Measurements from ENCODE around the gene OXCT1. TPM values are rescaled to one million over a fixed set of nuclear protein-coding genes. Genes with fewer than 3 reads are reported as not detected.
"Not testable (repeated sequence)": the region's sequence is repeated elsewhere in the genome, so short reads cannot be mapped to it uniquely, and the experiment has no call there.

OXCT1 gene
- polyA plus RNA-seq, 1 donor: 12.0 TPM

DNA sequence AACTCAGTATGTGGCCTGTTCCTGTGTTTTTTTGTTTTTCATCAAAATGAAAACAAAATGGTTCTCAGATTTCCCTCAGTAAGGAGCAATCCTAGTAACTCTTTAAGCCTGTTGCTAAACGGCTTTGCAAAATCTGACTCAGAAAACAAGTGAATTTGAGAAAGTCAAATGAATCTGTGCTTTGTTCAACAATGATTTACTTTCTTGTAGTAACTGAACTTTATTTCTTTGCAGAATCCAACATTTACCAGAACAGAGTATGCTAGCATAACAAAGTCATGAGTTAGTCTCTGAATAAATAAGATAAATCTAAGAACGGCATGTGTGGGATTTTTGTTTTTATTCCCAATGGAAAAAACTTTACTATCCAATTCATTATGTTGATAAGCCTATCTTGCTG, 93.8 kb downstream of the OXCT1 start:
- no peak for DNase-seq (ENCODE audit: low read depth)

- DNase-seq (ENCODE audit: low read depth): no peak
Observed at GRCh38 chr5:41773799-41774198, 96.4 kb downstream of the OXCT1 start.

GRCh38 chr5:41772785-41773442, 97.3 kb downstream of the OXCT1 start:
- no peak for DNase-seq (ENCODE audit: low read depth)

DNA sequence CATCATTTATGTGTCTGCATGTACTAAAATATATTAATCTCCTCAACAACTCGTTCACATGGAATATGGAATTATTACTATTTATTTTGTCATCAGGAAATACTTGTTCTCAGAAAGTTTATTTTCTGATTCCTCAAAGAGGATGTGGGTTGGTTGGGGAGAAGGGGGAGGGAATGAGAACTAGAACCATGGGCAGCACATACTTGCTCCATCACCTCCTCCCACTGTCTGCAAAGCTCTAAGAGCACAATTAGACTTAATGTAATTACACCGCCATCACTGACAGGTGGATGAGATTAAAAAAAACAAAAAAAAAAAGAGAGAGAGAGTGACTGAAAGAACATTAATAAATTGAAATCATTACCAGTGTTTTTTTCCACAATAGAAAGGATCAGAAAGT, 98.2 kb downstream of the OXCT1 start:
- no peak for DNase-seq (ENCODE audit: low read depth)

GRCh38 chr5:41770799-41771198, 99.4 kb downstream of the OXCT1 start:
- DNase-seq (ENCODE audit: low read depth): no peak

DNA sequence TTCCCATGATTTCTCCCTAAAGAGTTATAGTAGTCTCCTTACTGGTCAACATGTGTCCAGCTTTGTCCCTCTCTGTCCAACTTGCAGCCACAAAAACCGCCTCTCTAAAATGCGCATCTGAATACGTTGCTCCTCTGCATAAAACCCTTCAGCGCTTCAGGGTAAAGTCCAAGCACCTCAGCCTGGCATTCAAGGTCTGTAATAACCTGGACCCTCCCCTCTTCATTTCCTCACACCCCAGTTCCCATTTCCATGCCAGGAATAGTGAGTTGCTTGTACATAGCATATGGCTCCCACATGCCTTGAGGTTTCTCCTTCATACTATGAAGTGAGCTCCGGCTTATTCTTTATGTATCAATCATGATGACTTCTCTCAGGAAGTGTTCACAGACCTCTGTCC, 101.5 kb downstream of the OXCT1 start:
- no peak for DNase-seq (ENCODE audit: low read depth)

- no peak for DNase-seq (ENCODE audit: low read depth)
Observed at GRCh38 chr5:41764650-41765049, 105.6 kb downstream of the OXCT1 start.

DNA sequence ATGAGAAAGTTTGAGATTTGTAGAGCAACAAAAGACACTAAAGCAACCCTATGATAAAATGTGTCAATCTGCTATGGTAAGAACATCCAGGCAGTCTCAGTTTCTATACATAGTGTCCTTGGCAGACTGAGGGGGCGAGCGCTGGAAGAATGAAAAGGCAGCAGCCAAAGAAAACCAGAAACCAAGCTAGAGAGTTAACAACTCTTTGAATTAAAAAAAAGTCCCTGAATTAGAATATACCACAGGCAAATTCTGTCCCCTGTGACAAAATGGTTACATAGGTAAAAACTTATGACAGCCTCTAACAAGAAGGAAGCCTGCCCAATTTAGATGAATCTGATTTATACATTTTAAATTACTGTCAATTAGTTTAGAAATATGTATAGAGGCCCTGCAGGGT, 106.7 kb downstream of the OXCT1 start:
- DNase-seq (ENCODE audit: low read depth): no peak

GRCh38 chr5:41763081-41763480, 107.1 kb downstream of the OXCT1 start:
- no peak for DNase-seq (ENCODE audit: low read depth)

- DNase-seq (ENCODE audit: low read depth): no peak
Observed at GRCh38 chr5:41762426-41762825, 107.8 kb downstream of the OXCT1 start.

GRCh38 chr5:41761663-41762062, 108.6 kb downstream of the OXCT1 start:
- DNase-seq (ENCODE audit: low read depth): no peak

- DNase-seq (ENCODE audit: low read depth): no peak
Observed at GRCh38 chr5:41755705-41756104, 114.5 kb downstream of the OXCT1 start.

DNA sequence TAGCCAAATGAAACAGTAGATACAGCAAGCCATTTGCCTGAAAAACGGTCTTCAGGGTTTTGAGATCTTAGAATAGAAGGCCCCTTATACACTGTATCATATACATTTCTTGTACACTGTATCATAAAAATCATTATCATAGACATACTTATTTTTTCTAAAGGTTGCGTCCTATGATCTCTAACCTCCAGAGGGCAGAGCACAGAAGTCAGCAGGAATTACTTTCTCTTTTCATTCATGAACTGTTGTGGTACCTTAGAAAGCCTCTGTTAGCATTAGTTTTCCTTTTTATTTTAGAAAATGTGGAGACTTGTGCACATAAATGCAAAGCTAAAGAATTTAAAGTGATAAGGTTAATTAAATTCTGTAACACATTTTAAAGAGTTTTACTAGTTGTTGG, 115.4 kb downstream of the OXCT1 start:
- no peak for DNase-seq (ENCODE audit: low read depth)

DNA sequence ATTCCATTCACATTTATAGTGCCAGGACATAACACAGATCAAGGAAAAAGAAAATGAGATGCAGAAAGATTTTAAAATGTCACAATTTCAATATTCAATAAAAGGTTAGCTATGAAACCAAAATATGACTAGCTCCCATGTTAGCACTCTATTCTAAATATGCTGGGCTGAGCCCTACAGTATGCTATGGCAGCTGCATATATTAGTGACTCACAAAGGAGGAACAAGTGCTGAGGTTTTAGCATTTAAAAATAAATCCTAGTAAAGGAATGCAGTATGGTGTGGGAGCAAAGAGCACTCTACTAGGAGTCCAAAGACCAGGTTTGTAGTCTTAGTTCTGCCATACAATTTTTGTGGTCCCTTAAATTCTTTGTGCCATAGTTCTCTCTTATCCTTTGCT, 118.4 kb downstream of the OXCT1 start:
- no peak for DNase-seq (ENCODE audit: low read depth)

- no peak for DNase-seq (ENCODE audit: low read depth)
Observed at GRCh38 chr5:41748631-41749030, 121.6 kb downstream of the OXCT1 start.

GRCh38 chr5:41747708-41748107, 122.5 kb downstream of the OXCT1 start:
- DNase-seq (ENCODE audit: low read depth): no peak

GRCh38 chr5:41747301-41747700, 122.9 kb downstream of the OXCT1 start:
- no peak for DNase-seq (ENCODE audit: low read depth)

- not testable (repeated sequence) for DNase-seq (ENCODE audit: low read depth)
Observed at GRCh38 chr5:41742608-41743007, 127.6 kb downstream of the OXCT1 start.

- no peak for DNase-seq (ENCODE audit: low read depth)
Observed at GRCh38 chr5:41738710-41739354, 131.4 kb downstream of the OXCT1 start.

- no peak for DNase-seq (ENCODE audit: low read depth)
Observed at GRCh38 chr5:41736641-41737040, 133.6 kb downstream of the OXCT1 start.

DNA sequence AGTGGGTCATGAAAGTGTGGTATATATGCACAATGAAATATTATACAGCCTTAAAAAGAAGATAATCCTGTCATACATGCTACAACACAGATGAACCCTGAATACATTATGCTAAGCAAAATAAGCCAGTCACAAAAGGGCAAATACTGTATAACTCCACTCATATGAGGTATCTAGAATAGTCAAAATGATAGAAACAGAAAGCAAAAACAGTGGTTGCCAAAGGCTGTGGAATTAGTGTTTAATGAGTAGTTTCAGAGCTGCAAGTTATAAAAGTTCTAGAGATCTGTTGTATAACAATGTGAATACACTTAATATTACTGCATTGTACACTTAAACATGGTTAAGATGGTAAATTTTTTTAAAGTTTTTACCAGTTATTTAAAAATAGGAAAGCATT, 135.0 kb downstream of the OXCT1 start:
- no peak for DNase-seq (ENCODE audit: low read depth)

- not testable (repeated sequence) for DNase-seq (ENCODE audit: low read depth)
Observed at GRCh38 chr5:41729381-41729780, 140.8 kb downstream of the OXCT1 start.

GRCh38 chr5:41728281-41728680, 141.9 kb downstream of the OXCT1 start:
- DNase-seq (ENCODE audit: low read depth): no peak
